Measurements from ENCODE around the gene ANLN. TPM values are rescaled to one million over a fixed set of nuclear protein-coding genes. Genes with fewer than 3 reads are reported as not detected.
"Not testable (repeated sequence)": the region's sequence is repeated elsewhere in the genome, so short reads cannot be mapped to it uniquely, and the experiment has no call there.

Gene ANLN
- total RNA-seq, 2 experiments from 2014 or later: 33.3 to 40.3 TPM

GRCh38 chr7:36369171-36369570 is 20.5 kb upstream of the ANLN start:
- POLR2A ChIA-PET: no interaction called here
- CTCF ChIA-PET: no interaction called here

GRCh38 chr7:36370046-36370445 is 19.6 kb upstream of the ANLN start:
- ChIA-PET POLR2A (no interaction called here), CTCF (no interaction called here)

- POLR2A ChIA-PET: no interaction called here
These were observed 17.5 kb upstream of the ANLN start for GRCh38 chr7:36372156-36372555.

DNA sequence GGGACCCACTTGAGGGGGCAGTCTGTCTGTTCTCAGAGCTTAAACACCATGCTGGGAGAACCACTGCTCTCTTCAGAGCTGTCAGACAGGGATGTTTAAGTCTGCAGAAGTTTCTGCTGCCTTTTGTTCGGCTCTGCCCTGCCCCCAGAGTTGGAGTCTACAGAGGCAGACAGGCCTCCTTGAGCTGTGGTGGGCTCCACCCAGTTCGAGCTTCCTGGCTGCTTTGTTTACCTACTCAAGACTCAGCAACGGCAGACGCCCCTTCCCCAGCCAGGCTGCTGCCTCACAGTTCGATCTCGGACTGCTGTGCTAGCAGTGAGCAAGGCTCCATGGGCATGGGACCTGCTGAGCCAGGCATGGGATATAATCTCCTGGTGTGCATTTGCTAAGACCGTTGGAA is 11.1 kb upstream of the ANLN start:
- POLR2A ChIA-PET: interaction anchor here (0.7 kb wide), 1 partner anchor 11 kb away, joined by 3 read pairs; no protein-coding TSS in a partner anchor

More at GRCh38 chr7:36372156-36372555, 17.5 kb upstream of the ANLN start:
- CTCF ChIA-PET: no interaction called here

DNA sequence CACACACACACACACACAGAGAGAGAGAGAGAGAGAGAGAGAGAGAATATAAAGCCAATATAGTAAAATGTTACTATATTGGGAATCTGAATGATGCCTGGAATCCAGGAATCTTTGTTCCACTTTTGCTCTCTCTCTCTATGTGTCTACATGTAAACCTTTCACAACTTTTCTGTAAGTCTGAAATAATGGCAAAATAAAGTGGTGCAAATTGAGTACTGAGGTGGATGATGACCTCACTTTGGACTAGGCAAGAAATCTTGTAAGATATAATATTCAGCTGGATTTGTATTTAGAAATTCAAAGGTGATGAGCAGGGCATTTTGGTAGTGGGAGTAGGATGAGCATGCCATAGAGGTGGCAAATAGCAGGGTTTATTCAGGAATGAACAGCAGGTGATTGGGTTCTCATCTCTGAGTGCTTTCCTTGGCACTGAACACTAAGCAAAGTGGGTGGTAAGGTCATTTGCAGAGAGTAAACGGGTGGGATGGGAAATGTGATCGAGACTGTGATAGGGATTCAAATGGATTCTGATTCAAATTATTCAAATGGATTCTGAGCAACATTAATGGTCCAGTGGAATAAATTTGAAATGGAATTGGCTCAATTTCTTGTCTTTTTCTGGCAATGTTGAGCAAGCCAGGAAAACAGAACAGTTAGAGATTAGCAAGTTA is 9.7 kb upstream of the ANLN start:
- POLR2A ChIA-PET: no interaction called here
- CTCF ChIA-PET: interaction anchor here (0.8 kb wide), 1 partner anchor 12 kb away, joined by 3 read pairs; no protein-coding TSS in a partner anchor

More for the DNA sequence above, 11.1 kb upstream of the ANLN start:
- CTCF ChIA-PET: not testable (repeated sequence)

DNA sequence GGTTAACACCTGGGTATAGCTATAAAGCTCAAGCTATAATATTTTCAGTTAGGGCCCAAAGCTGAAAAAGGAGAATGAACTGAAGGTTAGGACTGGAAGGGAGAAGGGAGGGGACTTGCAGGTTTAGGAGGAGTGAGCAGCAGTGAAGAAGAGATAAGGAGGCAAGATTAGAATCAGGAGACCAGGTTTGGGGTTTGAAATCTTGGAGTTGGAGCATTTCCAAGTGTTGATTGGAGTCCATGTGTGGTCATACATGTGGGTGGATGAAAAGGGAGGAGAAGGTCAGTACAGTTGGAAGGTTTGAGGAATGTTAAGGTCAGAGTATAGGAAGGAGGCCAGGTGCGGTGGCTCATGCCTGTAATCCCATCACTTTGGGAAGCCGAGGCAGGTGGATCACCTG is 8.6 kb upstream of the ANLN start:
- ChIA-PET CTCF (interaction anchor here (0.8 kb wide), 1 partner anchor 13 kb away, joined by 3 read pairs; no protein-coding TSS in a partner anchor), POLR2A (no interaction called here)

DNA sequence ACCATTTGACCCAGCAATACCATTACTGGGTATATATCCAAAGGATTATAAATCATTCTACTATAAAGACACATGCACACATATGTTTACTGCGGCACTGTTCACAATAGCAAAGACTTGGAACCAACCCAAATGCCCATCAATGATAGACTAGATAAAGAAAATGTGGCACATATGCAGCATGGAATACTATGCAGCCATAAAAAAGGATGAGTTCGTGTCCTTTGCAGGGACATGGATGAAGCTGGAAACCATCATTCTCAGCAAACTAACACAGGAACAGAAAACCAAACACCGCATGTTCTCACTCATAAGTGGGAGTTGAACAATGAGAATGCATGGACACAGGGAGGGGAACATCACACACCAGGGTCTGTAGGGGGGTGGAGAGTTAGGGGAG is 6.4 kb upstream of the ANLN start:
- POLR2A ChIA-PET, CTCF ChIA-PET: not testable (repeated sequence)

DNA sequence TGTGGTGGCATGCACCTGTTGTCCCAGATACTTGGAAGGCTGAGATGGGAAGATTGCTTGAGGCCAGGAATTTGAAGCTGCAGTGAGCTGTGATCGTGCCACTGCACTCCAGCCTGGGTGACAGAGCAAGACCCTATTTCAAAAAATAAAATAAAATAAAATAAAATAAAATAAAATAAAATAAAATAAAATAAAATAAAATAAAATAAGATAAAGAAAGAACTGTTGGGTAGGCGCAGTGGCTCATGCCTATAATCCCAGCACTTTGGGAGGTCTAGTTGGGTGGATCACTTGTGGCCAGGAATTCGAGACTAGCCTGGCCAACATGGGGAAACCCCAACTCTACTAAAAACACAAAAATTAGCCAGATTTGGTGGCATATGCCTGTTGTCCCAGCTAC is 4.0 kb upstream of the ANLN start:
- CTCF ChIA-PET, POLR2A ChIA-PET: not testable (repeated sequence)

DNA sequence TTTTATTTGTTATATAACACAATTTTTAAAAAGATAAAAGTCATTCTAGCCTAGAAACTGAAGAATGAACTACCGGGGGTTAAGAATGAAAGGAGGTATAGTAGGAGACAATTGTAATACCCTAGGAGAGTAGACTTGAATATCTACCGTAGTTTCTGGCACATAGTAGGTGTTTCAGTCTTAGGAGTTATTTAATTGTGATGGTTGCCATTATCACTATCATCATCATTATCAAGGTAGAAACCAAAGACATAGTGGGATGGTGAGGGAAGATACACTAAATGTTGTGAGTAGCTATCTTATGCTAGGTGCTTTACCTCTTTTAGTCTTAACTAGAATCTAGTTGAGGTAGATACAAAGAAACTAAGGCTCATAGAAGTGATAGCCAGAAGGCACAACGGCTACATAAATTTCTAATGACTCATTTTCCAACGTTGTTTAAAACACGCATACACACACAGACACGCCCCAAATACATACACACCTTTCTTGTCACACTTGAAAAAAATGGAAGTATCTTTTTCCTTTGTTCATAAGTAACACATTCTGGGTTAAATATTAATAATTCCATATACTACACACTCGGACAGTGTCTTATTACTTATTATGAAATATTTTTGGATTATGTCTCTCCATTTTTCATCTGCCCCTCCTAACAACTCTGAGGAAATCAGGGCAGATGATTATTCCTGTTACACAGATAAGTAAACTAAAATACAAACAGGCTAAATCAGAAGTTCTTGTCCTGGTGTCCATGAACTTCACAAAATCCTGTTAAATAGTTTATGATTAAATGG is 2.0 kb upstream of the ANLN start:
- POLR2A ChIA-PET: no interaction called here
- CTCF ChIA-PET: interaction anchor here (2.7 kb wide), 1 partner anchor 21 kb away, joined by 15 read pairs; a partner anchor contains a TSS

- POLR2A ChIA-PET: no interaction called here
These were observed 1.2 kb upstream of the ANLN start for GRCh38 chr7:36388423-36388822.

GRCh38 chr7:36390199-36391090 is 783 bp downstream of the ANLN start:
- ChIA-PET POLR2A (no interaction called here), CTCF (interaction anchor here (2.7 kb wide), 1 partner anchor 23 kb away, joined by 15 read pairs; a partner anchor contains a TSS)

More at GRCh38 chr7:36388423-36388822, 1.2 kb upstream of the ANLN start:
- CTCF ChIA-PET: interaction anchor here (2.7 kb wide), 1 partner anchor 21 kb away, joined by 15 read pairs; a partner anchor contains a TSS

- CTCF ChIA-PET: interaction anchor here (0.7 kb wide), 1 partner anchor 420 kb away, joined by 3 read pairs; no protein-coding TSS in a partner anchor
These were observed 2.0 kb downstream of the ANLN start for GRCh38 chr7:36391436-36392198.

GRCh38 chr7:36393826-36394225 is 4.2 kb downstream of the ANLN start:
- ChIA-PET CTCF (no interaction called here), POLR2A (interaction anchor here (0.7 kb wide), 1 partner anchor 473 kb away, joined by 3 read pairs; no protein-coding TSS in a partner anchor)

More at GRCh38 chr7:36391436-36392198, 2.0 kb downstream of the ANLN start:
- POLR2A ChIA-PET: interaction anchor here (1.0 kb wide), 1 partner anchor 12 kb away, joined by 4 read pairs; no protein-coding TSS in a partner anchor

- ChIA-PET CTCF (no interaction called here), POLR2A (no interaction called here)
These were observed 5.7 kb downstream of the ANLN start for GRCh38 chr7:36395171-36395894.

DNA sequence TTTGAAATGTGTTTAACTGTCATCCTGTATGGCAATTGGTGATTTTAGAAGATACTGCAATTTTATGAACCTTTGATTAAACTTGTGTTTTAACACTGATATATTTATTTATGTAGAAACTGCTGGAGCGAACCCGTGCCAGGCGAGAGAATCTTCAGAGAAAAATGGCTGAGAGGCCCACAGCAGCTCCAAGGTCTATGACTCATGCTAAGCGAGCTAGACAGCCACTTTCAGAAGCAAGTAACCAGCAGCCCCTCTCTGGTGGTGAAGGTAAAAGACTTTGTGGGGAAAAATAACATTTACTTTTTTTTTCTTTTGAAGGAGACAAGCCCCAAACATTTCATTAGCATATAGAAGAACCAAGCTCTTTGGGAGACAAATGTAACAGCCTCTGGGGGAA is 6.5 kb downstream of the ANLN start:
- CTCF ChIA-PET: no interaction called here

GRCh38 chr7:36400036-36400435 is 10.4 kb downstream of the ANLN start:
- CTCF ChIA-PET: no interaction called here
- POLR2A ChIA-PET: interaction anchor here (0.6 kb wide), 1 partner anchor 944 kb away, joined by 3 read pairs; no protein-coding TSS in a partner anchor

More for the DNA sequence above, 6.5 kb downstream of the ANLN start:
- POLR2A ChIA-PET: no interaction called here

- POLR2A ChIA-PET: no interaction called here
- CTCF ChIA-PET: no interaction called here
These were observed 10.9 kb downstream of the ANLN start for GRCh38 chr7:36400606-36401005.

DNA sequence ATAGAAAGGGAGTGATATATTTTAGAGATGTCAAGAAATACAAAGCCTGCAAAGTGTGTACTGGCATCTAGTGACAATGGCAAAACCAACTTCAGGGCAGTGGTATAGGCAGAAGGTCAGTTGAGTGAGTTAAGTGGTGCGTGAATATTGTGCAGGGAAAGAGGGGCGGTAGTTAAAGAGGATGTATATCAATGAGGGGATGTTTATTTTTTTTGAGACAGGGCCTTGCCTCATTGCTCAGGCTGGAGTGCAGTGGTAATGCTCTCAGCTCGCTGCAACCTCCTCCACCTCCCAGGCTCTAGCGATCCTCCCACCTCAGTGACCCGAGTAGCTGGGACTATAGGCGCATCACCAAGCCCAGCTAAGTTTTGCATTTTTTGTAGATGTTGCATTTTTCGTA is 13.8 kb downstream of the ANLN start:
- POLR2A ChIA-PET: interaction anchor here (1.1 kb wide), 1 partner anchor 12 kb away, joined by 4 read pairs; no protein-coding TSS in a partner anchor
- CTCF ChIA-PET: no interaction called here

All from activated CD8-positive, alpha-beta memory T cell treated with anti-CD3 and anti-CD28 coated beads for 36 hours (primary cell).